Measurements from ENCODE around the gene GLUD1. TPM values are rescaled to one million over a fixed set of nuclear protein-coding genes. Genes with fewer than 3 reads are reported as not detected.

GLUD1 gene
- total RNA-seq, 1 donor from 2014 or later, result 96.6 TPM

DNA sequence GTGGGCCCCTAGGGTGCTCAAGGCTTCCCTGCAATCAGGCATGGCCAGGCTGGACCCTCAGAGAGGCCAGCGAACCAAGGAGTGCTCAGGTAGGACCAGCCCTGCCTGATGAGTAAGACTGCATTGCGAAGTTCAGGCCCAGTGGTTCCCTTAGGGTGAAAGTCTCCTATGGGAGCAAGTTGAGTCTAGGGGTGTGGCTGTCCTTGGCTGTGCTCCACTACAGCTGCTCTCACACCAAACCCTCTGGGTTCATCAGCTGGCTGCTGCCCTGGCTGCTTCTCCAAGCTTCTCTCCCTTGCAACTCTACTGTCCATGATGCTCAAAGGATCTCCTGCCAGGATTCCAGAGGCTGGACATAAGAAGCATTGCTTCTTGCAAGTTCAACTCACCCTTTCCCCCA lies 55.9 kb downstream of the GLUD1 start:
- Histone ChIP-seq H3K4me2 (ENCODE audit: low read length) (no peak overlapping the region), H2AFZ (ENCODE audit: low read depth, low read length) (no peak overlapping the region), H3K4me3 (ENCODE audit: insufficient read depth, low read depth, low read length) (no peak overlapping the region), H3K79me2 (ENCODE audit: insufficient read depth, low read length) (no peaks in the 10 kb centered on the region), H3K27ac (ENCODE audit: low read depth, low read length) (no peak overlapping the region), H3K9ac (ENCODE audit: low read length) (no peak overlapping the region), H3K36me3 (ENCODE audit: insufficient read depth, low read length) (no peaks in the 10 kb centered on the region), H3K27me3 (ENCODE audit: insufficient read depth, low read length) (no peaks in the 10 kb centered on the region), H3K4me1 (ENCODE audit: insufficient read depth, low read length) (no peaks in the 10 kb centered on the region), H4K20me1 (ENCODE audit: insufficient read depth, low read length) (no peaks in the 10 kb centered on the region), H3K9me3 (ENCODE audit: insufficient read depth, low read depth, low read length) (no peaks in the 10 kb centered on the region)
- peaks cover 1% of the 10 kb centered on the region for H3K9me3 Mint-ChIP-seq (ENCODE audit: unreplicated experiment)
- H3K36me3 Mint-ChIP-seq (ENCODE audit: low read depth, unreplicated experiment), result peaks cover 8% of the 10 kb centered on the region
- DNase-seq (ENCODE audit: low read depth), result no peak
- H3K4me3 Mint-ChIP-seq (ENCODE audit: unreplicated experiment), result no peak overlapping the region
- no peak for TF ChIP-seq EZH2 (IDR thresholded peaks at IDR 0.05; ENCODE audit: insufficient read depth, low read length)
- TF ChIP-seq, protein P1, sequence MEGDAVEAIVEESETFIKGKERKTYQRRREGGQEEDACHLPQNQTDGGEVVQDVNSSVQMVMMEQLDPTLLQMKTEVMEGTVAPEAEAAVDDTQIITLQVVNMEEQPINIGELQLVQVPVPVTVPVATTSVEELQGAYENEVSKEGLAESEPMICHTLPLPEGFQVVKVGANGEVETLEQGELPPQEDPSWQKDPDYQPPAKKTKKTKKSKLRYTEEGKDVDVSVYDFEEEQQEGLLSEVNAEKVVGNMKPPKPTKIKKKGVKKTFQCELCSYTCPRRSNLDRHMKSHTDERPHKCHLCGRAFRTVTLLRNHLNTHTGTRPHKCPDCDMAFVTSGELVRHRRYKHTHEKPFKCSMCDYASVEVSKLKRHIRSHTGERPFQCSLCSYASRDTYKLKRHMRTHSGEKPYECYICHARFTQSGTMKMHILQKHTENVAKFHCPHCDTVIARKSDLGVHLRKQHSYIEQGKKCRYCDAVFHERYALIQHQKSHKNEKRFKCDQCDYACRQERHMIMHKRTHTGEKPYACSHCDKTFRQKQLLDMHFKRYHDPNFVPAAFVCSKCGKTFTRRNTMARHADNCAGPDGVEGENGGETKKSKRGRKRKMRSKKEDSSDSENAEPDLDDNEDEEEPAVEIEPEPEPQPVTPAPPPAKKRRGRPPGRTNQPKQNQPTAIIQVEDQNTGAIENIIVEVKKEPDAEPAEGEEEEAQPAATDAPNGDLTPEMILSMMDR (IDR thresholded peaks at IDR 0.05; ENCODE audit: insufficient read depth, low read depth, low read length), result no peak
- no peak overlapping the region for H3K27ac Mint-ChIP-seq (ENCODE audit: unreplicated experiment)
- peaks cover 3% of the 10 kb centered on the region for H3K27me3 Mint-ChIP-seq (ENCODE audit: low read depth, unreplicated experiment)
- H3K4me1 Mint-ChIP-seq (ENCODE audit: low read depth, unreplicated experiment), result no peaks in the 10 kb centered on the region
- FAIRE-seq, result no peak

DNA sequence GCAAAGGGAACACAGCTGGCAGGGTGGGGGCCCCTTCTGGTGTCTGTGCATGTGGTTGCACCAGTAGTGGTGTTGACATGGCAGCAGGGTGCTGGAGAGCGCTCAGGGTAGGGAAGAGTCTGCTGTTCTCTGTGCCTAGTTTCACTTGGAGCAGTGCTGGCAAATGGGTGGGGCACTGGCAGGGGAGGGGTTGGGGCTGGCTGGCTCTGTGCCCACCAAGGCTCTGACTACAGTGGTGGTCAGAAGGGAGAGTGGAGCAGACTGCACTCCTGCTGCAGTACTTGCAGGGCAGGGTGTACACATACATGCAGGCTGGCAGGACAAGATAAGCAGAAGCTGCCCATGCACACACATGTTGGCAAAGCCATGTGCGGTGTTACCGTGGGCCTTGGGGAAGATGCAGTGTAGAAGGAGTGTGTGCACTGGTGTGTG lies 56.3 kb downstream of the GLUD1 start:
- Histone ChIP-seq H3K4me2 (ENCODE audit: low read length) (no peak overlapping the region), H3K4me1 (ENCODE audit: insufficient read depth, low read length) (no peaks in the 10 kb centered on the region), H3K9ac (ENCODE audit: low read length) (no peak overlapping the region), H3K4me3 (ENCODE audit: insufficient read depth, low read depth, low read length) (no peak overlapping the region), H3K9me3 (ENCODE audit: insufficient read depth, low read depth, low read length) (no peaks in the 10 kb centered on the region), H4K20me1 (ENCODE audit: insufficient read depth, low read length) (no peaks in the 10 kb centered on the region), H3K27me3 (ENCODE audit: insufficient read depth, low read length) (no peaks in the 10 kb centered on the region), H2AFZ (ENCODE audit: low read depth, low read length) (no peak overlapping the region), H3K36me3 (ENCODE audit: insufficient read depth, low read length) (no peaks in the 10 kb centered on the region), H3K79me2 (ENCODE audit: insufficient read depth, low read length) (no peaks in the 10 kb centered on the region), H3K27ac (ENCODE audit: low read depth, low read length) (no peak overlapping the region)
- Mint-ChIP-seq H3K36me3 (ENCODE audit: low read depth, unreplicated experiment) (peaks cover 5% of the 10 kb centered on the region), H3K4me3 (ENCODE audit: unreplicated experiment) (no peak overlapping the region), H3K4me1 (ENCODE audit: low read depth, unreplicated experiment) (no peaks in the 10 kb centered on the region), H3K27me3 (ENCODE audit: low read depth, unreplicated experiment) (peaks cover 3% of the 10 kb centered on the region), H3K9me3 (ENCODE audit: unreplicated experiment) (peaks cover 1% of the 10 kb centered on the region), H3K27ac (ENCODE audit: unreplicated experiment) (no peak overlapping the region)
- TF ChIP-seq, protein P1 (IDR thresholded peaks at IDR 0.05; ENCODE audit: insufficient read depth, low read depth, low read length), result no peak
- no peak for TF ChIP-seq EZH2 (IDR thresholded peaks at IDR 0.05; ENCODE audit: insufficient read depth, low read length)
- DNase-seq (ENCODE audit: low read depth) (no peak), FAIRE-seq (no peak)

DNA sequence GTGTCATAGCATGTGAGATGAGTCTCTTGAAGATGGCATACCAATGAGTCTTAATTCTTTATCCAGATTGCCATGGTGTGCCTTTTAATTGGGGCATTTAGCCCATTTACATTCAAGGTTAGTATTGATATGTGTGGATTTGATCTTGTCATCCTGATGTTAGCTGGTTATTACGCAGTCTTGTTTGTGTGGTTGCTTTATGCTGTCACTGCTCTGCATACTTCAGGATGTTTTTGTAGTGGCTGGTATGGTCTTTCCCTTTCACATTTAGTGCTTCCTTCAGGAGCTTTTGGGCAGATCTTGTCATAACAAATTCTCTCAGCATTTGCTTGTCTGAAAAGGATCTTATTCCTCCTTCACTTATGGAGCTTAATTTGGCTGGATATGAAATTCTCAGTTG lies 58.0 kb downstream of the GLUD1 start:
- no peak overlapping the region for H2AFZ ChIP-seq (ENCODE audit: low read depth, low read length)
- Mint-ChIP-seq H3K4me3 (ENCODE audit: unreplicated experiment) (no peak overlapping the region), H3K4me1 (ENCODE audit: low read depth, unreplicated experiment) (no peaks in the 10 kb centered on the region), H3K36me3 (ENCODE audit: low read depth, unreplicated experiment) (no peaks in the 10 kb centered on the region), H3K9me3 (ENCODE audit: unreplicated experiment) (peaks cover 1% of the 10 kb centered on the region), H3K27me3 (ENCODE audit: low read depth, unreplicated experiment) (peaks cover 3% of the 10 kb centered on the region), H3K27ac (ENCODE audit: unreplicated experiment) (no peak overlapping the region)
- H3K79me2 ChIP-seq (ENCODE audit: insufficient read depth, low read length), result no peaks in the 10 kb centered on the region
- no peaks in the 10 kb centered on the region for H3K4me1 ChIP-seq (ENCODE audit: insufficient read depth, low read length)
- no peaks in the 10 kb centered on the region for H4K20me1 ChIP-seq (ENCODE audit: insufficient read depth, low read length)
- no peaks in the 10 kb centered on the region for H3K9me3 ChIP-seq (ENCODE audit: insufficient read depth, low read depth, low read length)
- FAIRE-seq, result no peak
- H3K4me2 ChIP-seq (ENCODE audit: low read length), result no peak overlapping the region
- H3K27me3 ChIP-seq (ENCODE audit: insufficient read depth, low read length), result no peaks in the 10 kb centered on the region
- H3K4me3 ChIP-seq (ENCODE audit: insufficient read depth, low read depth, low read length), result no peak overlapping the region
- DNase-seq (ENCODE audit: low read depth), result no peak
- no peak for TF ChIP-seq EZH2 (IDR thresholded peaks at IDR 0.05; ENCODE audit: insufficient read depth, low read length)
- TF ChIP-seq, protein P1 (IDR thresholded peaks at IDR 0.05; ENCODE audit: insufficient read depth, low read depth, low read length), result no peak
- H3K9ac ChIP-seq (ENCODE audit: low read length), result no peak overlapping the region
- no peak overlapping the region for H3K27ac ChIP-seq (ENCODE audit: low read depth, low read length)
- H3K36me3 ChIP-seq (ENCODE audit: insufficient read depth, low read length), result no peaks in the 10 kb centered on the region

All from astrocyte (in vitro differentiated cells and primary cell).